ENCODE results near the gene NUP85.

NUP85 gene

GRCh38 chr17:75181608-75182318 is 23.7 kb upstream of the NUP85 start:
- H2BK12ac ChIP-seq (ENCODE audit: low read length) = no peak overlapping the region
- peak overlapping the region; percentile 96 for H3K4me3 ChIP-seq (ENCODE audit: low read depth, low read length)
- H3K4me2 ChIP-seq (ENCODE audit: low read length) = peak overlapping the region; percentile 92
- H3K14ac ChIP-seq (ENCODE audit: low read length) = peak overlapping the region; percentile 98
- peaks cover 23 to 30% of the 10 kb centered on the region in 2 experiments for H3K36me3 ChIP-seq (ENCODE audit: control insufficient read depth in 1 of 2, insufficient read depth in 2 of 2, low read length in 2 of 2)
- H4K91ac ChIP-seq (ENCODE audit: low read depth, low read length) = peak overlapping the region; percentile 87
- no peak overlapping the region for H3K23ac ChIP-seq (ENCODE audit: low read length)
- peak overlapping the region; percentile 56 for H2AFZ ChIP-seq (ENCODE audit: insufficient read depth, low read length, poor library complexity)
- no peaks in the 10 kb centered on the region for H3K9me3 ChIP-seq (ENCODE audit: insufficient read depth, low read depth, low read length)
- H2BK5ac ChIP-seq (ENCODE audit: low read depth, low read length, poor library complexity) = peak overlapping the region; percentile 71
- peak overlapping the region; percentile 94 for H3K27ac ChIP-seq (ENCODE audit: low read depth, low read length)
- peaks cover 20% of the 10 kb centered on the region for H3K79me2 ChIP-seq (ENCODE audit: control insufficient read depth, insufficient read depth, low read length, poor library complexity)
- peak overlapping the region; percentile 85 for H3K9ac ChIP-seq (ENCODE audit: low read length)
- H2BK120ac ChIP-seq (ENCODE audit: insufficient read depth, low read length, poor library complexity) = peak overlapping the region; percentile 76
- H3K79me1 ChIP-seq (ENCODE audit: low read length) = peaks cover 11% of the 10 kb centered on the region
- H3K27me3 ChIP-seq (ENCODE audit: insufficient read depth, low read length) = no peaks in the 10 kb centered on the region
- H3K4me1 ChIP-seq (ENCODE audit: control insufficient read depth in 1 of 2, insufficient read depth in 2 of 2, low read length in 2 of 2) = peaks cover 2 to 4% of the 10 kb centered on the region in 2 experiments
- peak overlapping the region; percentile 97 for H2AK5ac ChIP-seq (ENCODE audit: low read length)
- peak overlapping the region; percentile 100 for H3K4ac ChIP-seq (ENCODE audit: low read depth, low read length)
- H4K12ac ChIP-seq (ENCODE audit: low read depth, low read length) = peak overlapping the region; percentile 65
- no peak for DNase-seq
- WGBS (ENCODE audit: extremely low coverage, insufficient coverage, insufficient read length) = no CpG with 5 or more reads among the region's 34 CpGs
- peak overlapping the region; percentile 94 for H3K18ac ChIP-seq (ENCODE audit: low read length)
- peak overlapping the region; percentile 81 for H4K8ac ChIP-seq (ENCODE audit: low read depth, low read length)

DNA sequence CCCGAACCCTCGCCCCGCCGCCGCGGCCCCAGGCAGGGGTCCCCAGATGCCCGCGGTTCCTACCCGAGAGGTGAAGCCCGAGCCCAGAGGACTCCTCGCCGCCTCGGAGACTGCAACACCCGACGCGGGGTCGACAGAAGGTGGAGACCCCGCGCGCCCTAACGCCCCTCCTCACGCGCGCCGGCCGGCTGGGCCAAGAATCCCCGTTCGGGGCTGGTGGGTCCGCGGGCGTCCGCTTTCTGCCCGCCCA is 23.2 kb upstream of the NUP85 start:
- peak overlapping the region; percentile 92 for H3K4me2 ChIP-seq (ENCODE audit: low read length)
- H2AK5ac ChIP-seq (ENCODE audit: low read length) = peak overlapping the region; percentile 97
- no peaks in the 10 kb centered on the region for H3K27me3 ChIP-seq (ENCODE audit: insufficient read depth, low read length)
- H3K79me1 ChIP-seq (ENCODE audit: low read length) = peaks cover 11% of the 10 kb centered on the region
- H3K79me2 ChIP-seq (ENCODE audit: control insufficient read depth, insufficient read depth, low read length, poor library complexity) = peaks cover 20% of the 10 kb centered on the region
- no peak overlapping the region for H3K23ac ChIP-seq (ENCODE audit: low read length)
- H3K9ac ChIP-seq (ENCODE audit: low read length) = peak overlapping the region; percentile 85
- H3K4me3 ChIP-seq (ENCODE audit: low read depth, low read length) = peak overlapping the region; percentile 96
- peak overlapping the region; percentile 56 for H2AFZ ChIP-seq (ENCODE audit: insufficient read depth, low read length, poor library complexity)
- no CpG with 5 or more reads among the region's 33 CpGs for WGBS (ENCODE audit: extremely low coverage, insufficient coverage, insufficient read length)
- H3K18ac ChIP-seq (ENCODE audit: low read length) = peak overlapping the region; percentile 94
- H2BK5ac ChIP-seq (ENCODE audit: low read depth, low read length, poor library complexity) = peak overlapping the region; percentile 71
- H3K14ac ChIP-seq (ENCODE audit: low read length) = peak overlapping the region; percentile 98
- H3K4ac ChIP-seq (ENCODE audit: low read depth, low read length) = peak overlapping the region; percentile 100
- H4K8ac ChIP-seq (ENCODE audit: low read depth, low read length) = peak overlapping the region; percentile 81
- peaks cover 2 to 4% of the 10 kb centered on the region in 2 experiments for H3K4me1 ChIP-seq (ENCODE audit: control insufficient read depth in 1 of 2, insufficient read depth in 2 of 2, low read length in 2 of 2)
- no peak overlapping the region for H2BK12ac ChIP-seq (ENCODE audit: low read length)
- H2BK120ac ChIP-seq (ENCODE audit: insufficient read depth, low read length, poor library complexity) = peak overlapping the region; percentile 76
- peak overlapping the region; percentile 65 for H4K12ac ChIP-seq (ENCODE audit: low read depth, low read length)
- H4K91ac ChIP-seq (ENCODE audit: low read depth, low read length) = peak overlapping the region; percentile 87
- no peaks in the 10 kb centered on the region for H3K9me3 ChIP-seq (ENCODE audit: insufficient read depth, low read depth, low read length)
- peaks cover 21 to 25% of the 10 kb centered on the region in 2 experiments for H3K36me3 ChIP-seq (ENCODE audit: control insufficient read depth in 1 of 2, insufficient read depth in 2 of 2, low read length in 2 of 2)
- DNase-seq = no peak
- peak overlapping the region; percentile 94 for H3K27ac ChIP-seq (ENCODE audit: low read depth, low read length)

GRCh38 chr17:75182569-75183436 is 22.7 kb upstream of the NUP85 start, which contains the start of gene SUMO2:
Gene SUMO2 (minus strand): TSS chr17:75182959. CDS start chr17:75182834, 125 bp downstream.
- Histone ChIP-seq H3K4me3 (ENCODE audit: low read depth, low read length) (peak within 1 kb of the TSS; percentile 96), H3K23ac (ENCODE audit: low read length) (no peak within 1 kb of the TSS), H3K79me2 (ENCODE audit: control insufficient read depth, insufficient read depth, low read length, poor library complexity) (peaks cover 20% of the 10 kb centered on the region), H4K8ac (ENCODE audit: low read depth, low read length) (peak within 1 kb of the TSS; percentile 93), H3K4ac (ENCODE audit: low read depth, low read length) (peak within 1 kb of the TSS; percentile 100), H3K36me3 (ENCODE audit: control insufficient read depth in 1 of 2, insufficient read depth in 2 of 2, low read length in 2 of 2) (peaks cover 15 to 20% of the 10 kb centered on the region in 2 experiments), H3K9me3 (ENCODE audit: insufficient read depth, low read depth, low read length) (no peaks in the 10 kb centered on the region), H3K14ac (ENCODE audit: low read length) (peak within 1 kb of the TSS; percentile 98), H3K27ac (ENCODE audit: low read depth, low read length) (peak within 1 kb of the TSS; percentile 94), H4K91ac (ENCODE audit: low read depth, low read length) (peak within 1 kb of the TSS; percentile 92), H3K4me1 (ENCODE audit: control insufficient read depth in 1 of 2, insufficient read depth in 2 of 2, low read length in 2 of 2) (peaks cover 2 to 4% of the 10 kb centered on the region in 2 experiments), H3K4me2 (ENCODE audit: low read length) (peak within 1 kb of the TSS; percentile 92), H2AFZ (ENCODE audit: insufficient read depth, low read length, poor library complexity) (peak within 1 kb of the TSS; percentile 83), H2BK120ac (ENCODE audit: insufficient read depth, low read length, poor library complexity) (peak within 1 kb of the TSS; percentile 84), H2BK12ac (ENCODE audit: low read length) (no peak within 1 kb of the TSS), H3K79me1 (ENCODE audit: low read length) (peaks cover 11% of the 10 kb centered on the region), H4K12ac (ENCODE audit: low read depth, low read length) (peak within 1 kb of the TSS; percentile 100), H3K18ac (ENCODE audit: low read length) (peak within 1 kb of the TSS; percentile 94), H2AK5ac (ENCODE audit: low read length) (peak within 1 kb of the TSS; percentile 97), H3K9ac (ENCODE audit: low read length) (peak within 1 kb of the TSS; percentile 85), H2BK5ac (ENCODE audit: low read depth, low read length, poor library complexity) (peak within 1 kb of the TSS; percentile 71), H3K27me3 (ENCODE audit: insufficient read depth, low read length) (no peaks in the 10 kb centered on the region)
- WGBS (ENCODE audit: extremely low coverage, insufficient coverage, insufficient read length) = no CpG with 5 or more reads among the region's 92 CpGs
- DNase-seq = peak; percentile 91 to 97

- no peak overlapping the region for H3K4me3 ChIP-seq (ENCODE audit: low read depth, low read length)
- no peak overlapping the region for H3K4ac ChIP-seq (ENCODE audit: low read depth, low read length)
- no peak overlapping the region for H3K23ac ChIP-seq (ENCODE audit: low read length)
- no peak overlapping the region for H4K8ac ChIP-seq (ENCODE audit: low read depth, low read length)
- H2AFZ ChIP-seq (ENCODE audit: insufficient read depth, low read length, poor library complexity) = no peak overlapping the region
- DNase-seq = no peak
- no peak overlapping the region for H2BK5ac ChIP-seq (ENCODE audit: low read depth, low read length, poor library complexity)
- no peak overlapping the region for H3K14ac ChIP-seq (ENCODE audit: low read length)
- no peak overlapping the region for H3K4me2 ChIP-seq (ENCODE audit: low read length)
- no peak overlapping the region for H2BK120ac ChIP-seq (ENCODE audit: insufficient read depth, low read length, poor library complexity)
- H4K12ac ChIP-seq (ENCODE audit: low read depth, low read length) = no peak overlapping the region
- no CpG with 5 or more reads among the region's 9 CpGs for WGBS (ENCODE audit: extremely low coverage, insufficient coverage, insufficient read length)
- H3K9ac ChIP-seq (ENCODE audit: low read length) = no peak overlapping the region
- H3K27ac ChIP-seq (ENCODE audit: low read depth, low read length) = no peak overlapping the region
- H3K9me3 ChIP-seq (ENCODE audit: insufficient read depth, low read depth, low read length) = no peaks in the 10 kb centered on the region
- H3K18ac ChIP-seq (ENCODE audit: low read length) = no peak overlapping the region
- no peak overlapping the region for H2BK12ac ChIP-seq (ENCODE audit: low read length)
- H3K27me3 ChIP-seq (ENCODE audit: insufficient read depth, low read length) = no peaks in the 10 kb centered on the region
- peaks cover 18% of the 10 kb centered on the region for H3K79me2 ChIP-seq (ENCODE audit: control insufficient read depth, insufficient read depth, low read length, poor library complexity)
- peaks cover 8 to 10% of the 10 kb centered on the region in 2 experiments for H3K36me3 ChIP-seq (ENCODE audit: control insufficient read depth in 1 of 2, insufficient read depth in 2 of 2, low read length in 2 of 2)
- H4K91ac ChIP-seq (ENCODE audit: low read depth, low read length) = no peak overlapping the region
- H3K4me1 ChIP-seq (ENCODE audit: control insufficient read depth in 1 of 2, insufficient read depth in 2 of 2, low read length in 2 of 2) = peaks cover 2 to 4% of the 10 kb centered on the region in 2 experiments
- peaks cover 11% of the 10 kb centered on the region for H3K79me1 ChIP-seq (ENCODE audit: low read length)
- H2AK5ac ChIP-seq (ENCODE audit: low read length) = no peak overlapping the region
Measured at GRCh38 chr17:75183999-75184884, 21.2 kb upstream of the NUP85 start.

Data from trophoblast cell (in vitro differentiated cells and primary cell).